PC-3 (cell line): ENCODE data around the gene FCRL6. TPM values are rescaled to one million over a fixed set of nuclear protein-coding genes. Genes with fewer than 3 reads are reported as not detected.

Experiments
- ATAC-seq: fragments of 200-7000 bp; cut with Tn5 transposase; 2 replicates; pipeline ENCODE4 v1.9.1; 2020; ENCODE audit warnings: mild to moderate bottlenecking, moderate library complexity
- BruUV-seq: library from RNA; stranded (reverse); fragments of 400-500 nt; replicated peaks from 2 replicates; lab custom pipeline; 2021; lab: Mats Ljungman, UMichigan
- CTCF ChIA-PET: fragments of 300-600 bp; sonication (Branson Sonifier 250); formaldehyde crosslinking; loops from one replicate; lab custom pipeline; 2022; ENCODE audit warnings: antibody characterized with exemption; lab: Charles Lee
- POLR2A ChIA-PET: fragments of 300-600 bp; sonication (Branson Sonifier 250); formaldehyde crosslinking; loops from one replicate; lab custom pipeline; 2022; ENCODE audit warnings: antibody characterized with exemption; ENCODE audit not compliant: unreplicated experiment; lab: Charles Lee
- DNase-seq: peaks from one replicate; pipeline ENCODE4 v3.0.0-alpha.2; 2015
- H2AFZ ChIP-seq: fragments of 300-600 bp; sonication (generic); 2 replicates; pipeline ENCODE4 v1.6.0; 2016; ENCODE audit warnings: antibody characterized with exemption, low read length
- H3F3A ChIP-seq: fragments of 300-600 bp; sonication (generic); one replicate; pipeline ENCODE4 v1.6.0; 2017; ENCODE audit warnings: antibody characterized with exemption, low read length, control low read depth, mild to moderate bottlenecking; ENCODE audit not compliant: unreplicated experiment
- H3K27ac ChIP-seq: fragments of 300-600 bp; sonication (generic); 2 replicates; pipeline ENCODE4 v1.5.1; 2016; ENCODE audit warnings: mild to moderate bottlenecking, low read length
- H3K27me3 ChIP-seq: fragments of 300-600 bp; sonication (generic); 2 replicates; pipeline ENCODE4 v1.6.1; 2016; ENCODE audit warnings: low read length, mixed read lengths
- H3K36me3 ChIP-seq: fragments of 300-600 bp; sonication (generic); 2 replicates; pipeline ENCODE4 v1.6.1; 2016; ENCODE audit warnings: low read depth, mixed run types, low read length, mixed read lengths
- H3K4me1 ChIP-seq: fragments of 300-600 bp; sonication (generic); 2 replicates; pipeline ENCODE4 v1.5.1; 2016; ENCODE audit warnings: low read length; ENCODE audit not compliant: insufficient read depth
- H3K4me2 ChIP-seq: fragments of 300-600 bp; sonication (generic); 2 replicates; pipeline ENCODE4 v1.6.0; 2016; ENCODE audit warnings: low read length
- H3K4me3 ChIP-seq: fragments of 300-600 bp; sonication (generic); 2 replicates; pipeline ENCODE4 v1.5.1; 2016; ENCODE audit warnings: mild to moderate bottlenecking, low read length, mixed read lengths
- H3K79me2 ChIP-seq: fragments of 300-600 bp; sonication (generic); 2 replicates; pipeline ENCODE4 v1.6.1; 2017; ENCODE audit warnings: low read length, mixed read lengths
- H3K9ac ChIP-seq: fragments of 300-600 bp; sonication (generic); 2 replicates; pipeline ENCODE4 v1.6.0; 2016; ENCODE audit warnings: mild to moderate bottlenecking, low read length
- H3K9me2 ChIP-seq: fragments of 300-600 bp; sonication (generic); replicated peaks from 2 replicates; pipeline ENCODE4 v1.6.1; 2016; ENCODE audit warnings: mixed run types, low read length, mixed read lengths
- H3K9me3 ChIP-seq: fragments of 300-600 bp; sonication (generic); 2 replicates; pipeline ENCODE4 v1.6.1; 2016; ENCODE audit warnings: low read length, mixed read lengths
- H4K20me1 ChIP-seq: fragments of 300-600 bp; sonication (generic); 2 replicates; pipeline ENCODE4 v1.6.1; 2016; ENCODE audit warnings: low read length, mixed read lengths
- EZH2 ChIP-seq: fragments of 300-600 bp; sonication (generic); IDR thresholded peaks from one replicate; pipeline ENCODE4 v1.6.1; 2017; ENCODE audit warnings: antibody characterized with exemption, mild to moderate bottlenecking, low read length; ENCODE audit not compliant: unreplicated experiment
- EZH2phosphoT487 ChIP-seq: fragments of 300-600 bp; sonication (generic); IDR thresholded peaks from 2 replicates; pipeline ENCODE4 v1.6.1; 2018; ENCODE audit warnings: mild to moderate bottlenecking, antibody characterized with exemption, low read length, borderline replicate concordance
- intact Hi-C: fragments of 100-400 bp; cut with micrococcal nuclease; formaldehyde crosslinking; loops from 2 replicates; pipeline ENCODE4 v1.9.0; 2023
- total RNA-seq: library from RNA; depleted of rRNA; stranded (reverse); fragments of >200 nt; gene quantifications from 2 replicates; pipeline ENCODE4 v1.2.3, GENCODE V29; 2014
- TF ChIP-seq, protein P1 (sequence below): fragments of 300-600 bp; sonication (generic); conservative IDR thresholded peaks from 2 replicates; pipeline ENCODE4 v1.5.1; 2017; ENCODE audit warnings: antibody characterized with exemption, low read depth, mild to moderate bottlenecking, low read length

Gene FCRL6
- total RNA-seq, 1 experiment from 2014 or later: not detected

DNA sequence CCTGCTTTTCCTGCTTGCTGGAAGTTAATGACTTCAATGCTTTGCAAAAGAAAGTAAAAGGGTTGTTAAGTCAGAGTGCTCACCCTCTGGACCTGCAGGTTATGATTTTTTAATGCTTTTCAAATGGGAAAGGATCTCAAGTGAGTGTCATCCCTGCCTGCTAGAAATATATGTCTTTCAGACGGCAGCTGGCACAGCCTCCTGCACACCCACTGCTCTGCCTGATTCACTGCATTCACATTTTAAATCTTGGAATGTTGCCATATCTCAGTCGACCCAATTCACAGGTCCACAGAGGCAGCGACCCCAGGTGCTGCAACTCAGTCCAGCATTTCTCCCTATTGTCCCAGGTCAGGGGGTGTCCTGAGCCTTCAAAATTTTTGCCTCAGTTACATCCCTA lies 10.7 kb upstream of the FCRL6 start:
- peaks cover 29% of the 10 kb centered on the region for H3K27me3 ChIP-seq
- H3K9me2 ChIP-seq: no peaks in the 10 kb centered on the region
- no peak overlapping the region for H3K4me3 ChIP-seq
- 0 out of 2 replicates have a peak, but pooled peaks cover 5% of the 10 kb centered on the region for H3K4me1 ChIP-seq
- no peak overlapping the region for H2AFZ ChIP-seq
- H3K36me3 ChIP-seq: no peaks in the 10 kb centered on the region
- ChIA-PET CTCF (no interaction called here), POLR2A (no interaction called here)
- no peaks in the 10 kb centered on the region for H3F3A ChIP-seq
- TF ChIP-seq EZH2 (no peak), EZH2phosphoT487 (no peak)
- TF ChIP-seq, protein P1, sequence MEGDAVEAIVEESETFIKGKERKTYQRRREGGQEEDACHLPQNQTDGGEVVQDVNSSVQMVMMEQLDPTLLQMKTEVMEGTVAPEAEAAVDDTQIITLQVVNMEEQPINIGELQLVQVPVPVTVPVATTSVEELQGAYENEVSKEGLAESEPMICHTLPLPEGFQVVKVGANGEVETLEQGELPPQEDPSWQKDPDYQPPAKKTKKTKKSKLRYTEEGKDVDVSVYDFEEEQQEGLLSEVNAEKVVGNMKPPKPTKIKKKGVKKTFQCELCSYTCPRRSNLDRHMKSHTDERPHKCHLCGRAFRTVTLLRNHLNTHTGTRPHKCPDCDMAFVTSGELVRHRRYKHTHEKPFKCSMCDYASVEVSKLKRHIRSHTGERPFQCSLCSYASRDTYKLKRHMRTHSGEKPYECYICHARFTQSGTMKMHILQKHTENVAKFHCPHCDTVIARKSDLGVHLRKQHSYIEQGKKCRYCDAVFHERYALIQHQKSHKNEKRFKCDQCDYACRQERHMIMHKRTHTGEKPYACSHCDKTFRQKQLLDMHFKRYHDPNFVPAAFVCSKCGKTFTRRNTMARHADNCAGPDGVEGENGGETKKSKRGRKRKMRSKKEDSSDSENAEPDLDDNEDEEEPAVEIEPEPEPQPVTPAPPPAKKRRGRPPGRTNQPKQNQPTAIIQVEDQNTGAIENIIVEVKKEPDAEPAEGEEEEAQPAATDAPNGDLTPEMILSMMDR: no peak
- no peaks in the 10 kb centered on the region for H3K9me3 ChIP-seq
- intact Hi-C loops: no loop called here
- no peak overlapping the region for H3K27ac ChIP-seq
- no peaks in the 10 kb centered on the region for H3K79me2 ChIP-seq
- no TSS peak for BruUV-seq
- no peaks in the 10 kb centered on the region for H4K20me1 ChIP-seq
- ATAC-seq (no peak; the same call in 1 of the 2 replicates), DNase-seq (peak; percentile 19)
- H3K9ac ChIP-seq: no peak overlapping the region
- H3K4me2 ChIP-seq: no peak overlapping the region

DNA sequence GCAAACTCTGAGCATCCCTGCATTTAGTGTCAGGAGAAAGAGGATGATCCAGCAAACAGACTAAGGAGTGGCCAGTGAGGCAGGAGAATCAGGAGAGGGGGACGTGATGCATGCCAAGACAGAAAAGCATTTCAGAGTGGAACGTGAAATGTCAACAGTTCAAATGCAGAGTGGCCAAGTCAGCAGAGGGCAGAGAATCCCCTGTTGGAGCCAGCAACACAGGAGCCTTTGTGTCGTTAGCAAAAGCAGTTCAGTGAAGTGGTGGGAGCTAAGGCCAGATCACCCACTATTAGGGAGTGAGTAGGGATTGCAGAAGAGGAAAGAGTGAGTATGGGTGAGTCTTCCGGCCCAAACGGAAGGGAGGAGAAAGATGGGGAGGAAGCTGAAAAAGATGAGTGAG lies 6.6 kb upstream of the FCRL6 start:
- Histone ChIP-seq H4K20me1 (no peaks in the 10 kb centered on the region), H3F3A (no peaks in the 10 kb centered on the region), H3K9me3 (no peaks in the 10 kb centered on the region), H3K4me2 (no peak overlapping the region), H3K4me3 (no peak overlapping the region), H3K4me1 (peaks cover 6% of the 10 kb centered on the region; the same call in 1 of the 2 replicates), H3K27ac (no peak overlapping the region), H3K9me2 (no peaks in the 10 kb centered on the region), H3K79me2 (no peaks in the 10 kb centered on the region), H2AFZ (no peak overlapping the region), H3K27me3 (peaks cover 42% of the 10 kb centered on the region), H3K9ac (no peak overlapping the region), H3K36me3 (no peaks in the 10 kb centered on the region)
- BruUV-seq: no TSS peak
- CTCF ChIA-PET: no interaction called here
- TF ChIP-seq, protein P1: no peak
- TF ChIP-seq EZH2: no peak
- no peak for TF ChIP-seq EZH2phosphoT487
- intact Hi-C loops: no loop called here
- no peak for ATAC-seq
- POLR2A ChIA-PET: no interaction called here
- no peak for DNase-seq

DNA sequence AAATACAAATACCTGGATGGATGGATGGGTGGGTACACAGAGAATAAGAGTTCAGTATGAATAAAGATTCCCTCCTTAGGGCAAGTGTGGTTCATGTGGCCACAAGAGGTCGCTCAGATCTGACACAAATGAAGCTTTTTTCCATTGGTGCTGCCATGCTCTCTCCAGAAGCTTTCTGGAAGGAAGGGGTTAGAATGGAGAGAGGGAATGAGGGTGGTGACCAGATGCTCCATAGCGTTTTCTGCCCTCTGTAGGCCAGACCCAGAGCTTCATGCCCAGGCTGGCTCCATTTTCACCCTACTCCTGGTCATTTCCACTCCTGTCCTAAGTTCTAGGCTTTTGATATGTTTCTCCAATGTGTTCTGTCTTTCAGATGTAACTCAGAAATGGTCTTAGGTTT lies 3.3 kb upstream of the FCRL6 start:
- TF ChIP-seq EZH2phosphoT487: no peak
- TF ChIP-seq, protein P1: peak; percentile 98
- no peak for TF ChIP-seq EZH2
- Histone ChIP-seq H3K9ac (no peak overlapping the region), H3K27ac (no peak overlapping the region), H3K9me3 (no peaks in the 10 kb centered on the region), H3K79me2 (no peaks in the 10 kb centered on the region), H3F3A (no peaks in the 10 kb centered on the region), H4K20me1 (no peaks in the 10 kb centered on the region), H3K4me3 (no peak overlapping the region), H3K4me1 (peaks cover 3% of the 10 kb centered on the region; the same call in 1 of the 2 replicates), H2AFZ (0 out of 2 replicates have a peak overlapping the region, but pooled peaks have one; percentile 3), H3K4me2 (no peak overlapping the region), H3K9me2 (no peaks in the 10 kb centered on the region), H3K27me3 (peaks cover 33% of the 10 kb centered on the region), H3K36me3 (no peaks in the 10 kb centered on the region)
- BruUV-seq: no TSS peak
- ChIA-PET POLR2A (no interaction called here), CTCF (interaction anchor here (0.6 to 2.9 kb wide), 12 partner anchors 13 to 670 kb away, joined by 3 to 105 read pairs (median 3); partner anchors contain the start of gene DUSP23)
- peak; percentile 92 for DNase-seq
- intact Hi-C loops: loop anchor here (1.0 to 2.0 kb wide), 6 partner anchors 18 to 208 kb away; partner anchors contain the start of genes DUSP23 and IGSF9
- ATAC-seq: peak; percentile 94
